ENCODE data around the gene ATP8B1. TPM values are rescaled to one million over a fixed set of nuclear protein-coding genes. Genes with fewer than 3 reads are reported as not detected.

Gene ATP8B1
- total and polyA plus RNA-seq, 2 donors (not counting 3 experiments of a cell fraction or from before 2014, with no cell fraction given): 49.3 to 100 TPM

GRCh38 chr18:57759650-57760049, 43.5 kb downstream of the ATP8B1 start:
- Histone ChIP-seq H3K36me3 (ENCODE audit: control insufficient read depth in 2 of 2, extremely low read depth in 1 of 2, insufficient read depth in 2 of 2, low read length in 2 of 2) (peaks cover 5 to 13% of the 10 kb centered on the region in 2 experiments), H3K27me3 (ENCODE audit: control insufficient read depth in 2 of 2, insufficient read depth in 2 of 2, low read length in 2 of 2) (no peaks in the 10 kb centered on the region), H4K20me1 (replicated peaks; ENCODE audit: control insufficient read depth, extremely low read depth, insufficient read depth, low read length) (peaks cover 3% of the 10 kb centered on the region), H3K4me3 (replicated peaks in 1 of 3; ENCODE audit: insufficient read depth in 1 of 3, low read depth in 1 of 3, low read length in 3 of 3) (no peak overlapping the region), H3K9ac (replicated peaks; ENCODE audit: extremely low read depth, insufficient read depth, low read length) (no peak overlapping the region), H3K79me2 (ENCODE audit: control insufficient read depth, insufficient read depth, low read length) (peaks cover 22% of the 10 kb centered on the region), H3K4me1 (ENCODE audit: control insufficient read depth, extremely low read depth, insufficient read depth, low read length) (no peaks in the 10 kb centered on the region), H3K9me3 (replicated peaks; ENCODE audit: control insufficient read depth, insufficient read depth, low read length) (no peaks in the 10 kb centered on the region), H3K4me2 (ENCODE audit: insufficient read depth, low read length) (no peak overlapping the region), H3K9me1 (replicated peaks; ENCODE audit: control insufficient read depth, extremely low read depth, insufficient read depth, low read length) (peaks cover 5% of the 10 kb centered on the region), H3K27ac (ENCODE audit: insufficient read depth, low read depth, low read length) (no peak overlapping the region), H2AFZ (ENCODE audit: low read depth, low read length) (no peak overlapping the region)
- FAIRE-seq (no peak), DNase-seq (ENCODE audit: low read depth, low spot score) (no peak)
- BruUV-seq (replicated peaks): no TSS peak
- dilution Hi-C loops (cut with MboI; ENCODE audit: extremely low pct_ligation_motif_present, low sequenced_read_pairs): no loop called here
- CTCF ChIA-PET: interaction anchor here (1.3 to 1.8 kb wide), 2 partner anchors 9 to 12 kb away, joined by 3 to 7 read pairs; no protein-coding TSS in a partner anchor
- no peak for TF ChIP-seq MYC (IDR thresholded peaks at IDR 0.05; ENCODE audit: low read depth, low read length)
- TF ChIP-seq, protein P1, sequence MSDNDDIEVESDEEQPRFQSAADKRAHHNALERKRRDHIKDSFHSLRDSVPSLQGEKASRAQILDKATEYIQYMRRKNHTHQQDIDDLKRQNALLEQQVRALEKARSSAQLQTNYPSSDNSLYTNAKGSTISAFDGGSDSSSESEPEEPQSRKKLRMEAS (IDR thresholded peaks at IDR 0.05; ENCODE audit: insufficient read depth, insufficient read length): no peak
- no peak for TF ChIP-seq FOS (IDR thresholded peaks at IDR 0.05; ENCODE audit: borderline replicate concordance, insufficient read depth, low read length)
- no peak for TF ChIP-seq GATA2 (IDR thresholded peaks at IDR 0.05; ENCODE audit: insufficient read depth, insufficient read length, low read depth, low read length)
- no peak for TF ChIP-seq POLR2A (IDR thresholded peaks at IDR 0.05; ENCODE audit: low read depth, low read length)
- TF ChIP-seq CTCF (IDR thresholded peaks at IDR 0.05; ENCODE audit: extremely low read depth in 1 of 2, insufficient read depth in 1 of 2, low read depth in 1 of 2, low read length in 2 of 2): no peak
- no peak for TF ChIP-seq POLR2AphosphoS5 (IDR thresholded peaks at IDR 0.05; ENCODE audit: insufficient read depth, low read depth, low read length)
- no peak for TF ChIP-seq JUN (IDR thresholded peaks at IDR 0.05; ENCODE audit: borderline replicate concordance, insufficient read depth, insufficient read length, low read depth)
- TF ChIP-seq EZH2 (IDR thresholded peaks at IDR 0.05; ENCODE audit: borderline replicate concordance, low read depth, low read length, severe bottlenecking): no peak
- POLR2A ChIA-PET: no interaction called here
- intact Hi-C loops (cut with micrococcal nuclease): no loop called here

All from endothelial cell of umbilical vein (primary cell).